Measurements from ENCODE around the gene HSDL2. TPM values are rescaled to one million over a fixed set of nuclear protein-coding genes. Genes with fewer than 3 reads are reported as not detected.

The HSDL2 gene
- total RNA-seq, 1 experiment from 2014 or later = 32.2 TPM

GRCh38 chr9:112493393-112494137 is 113.7 kb downstream of the HSDL2 start:
- H3K27me3 ChIP-seq (ENCODE audit: control insufficient read depth, insufficient read depth, low read length) = no peaks in the 10 kb centered on the region
- peaks cover 24% of the 10 kb centered on the region for H3K4me1 ChIP-seq (ENCODE audit: control insufficient read depth, insufficient read depth, low read length)
- TF ChIP-seq POLR2AphosphoS5 (IDR thresholded peaks at IDR 0.05; ENCODE audit: low read depth, low read length) (no peak), TCF7L2 (IDR thresholded peaks at IDR 0.05; ENCODE audit: low read depth, low read length) (no peak), CTCF (IDR thresholded peaks at IDR 0.05) (no peak), SIN3A (IDR thresholded peaks at IDR 0.05; ENCODE audit: borderline replicate concordance, insufficient read depth, low read depth, low read length) (no peak)
- TF ChIP-seq, protein P1, sequence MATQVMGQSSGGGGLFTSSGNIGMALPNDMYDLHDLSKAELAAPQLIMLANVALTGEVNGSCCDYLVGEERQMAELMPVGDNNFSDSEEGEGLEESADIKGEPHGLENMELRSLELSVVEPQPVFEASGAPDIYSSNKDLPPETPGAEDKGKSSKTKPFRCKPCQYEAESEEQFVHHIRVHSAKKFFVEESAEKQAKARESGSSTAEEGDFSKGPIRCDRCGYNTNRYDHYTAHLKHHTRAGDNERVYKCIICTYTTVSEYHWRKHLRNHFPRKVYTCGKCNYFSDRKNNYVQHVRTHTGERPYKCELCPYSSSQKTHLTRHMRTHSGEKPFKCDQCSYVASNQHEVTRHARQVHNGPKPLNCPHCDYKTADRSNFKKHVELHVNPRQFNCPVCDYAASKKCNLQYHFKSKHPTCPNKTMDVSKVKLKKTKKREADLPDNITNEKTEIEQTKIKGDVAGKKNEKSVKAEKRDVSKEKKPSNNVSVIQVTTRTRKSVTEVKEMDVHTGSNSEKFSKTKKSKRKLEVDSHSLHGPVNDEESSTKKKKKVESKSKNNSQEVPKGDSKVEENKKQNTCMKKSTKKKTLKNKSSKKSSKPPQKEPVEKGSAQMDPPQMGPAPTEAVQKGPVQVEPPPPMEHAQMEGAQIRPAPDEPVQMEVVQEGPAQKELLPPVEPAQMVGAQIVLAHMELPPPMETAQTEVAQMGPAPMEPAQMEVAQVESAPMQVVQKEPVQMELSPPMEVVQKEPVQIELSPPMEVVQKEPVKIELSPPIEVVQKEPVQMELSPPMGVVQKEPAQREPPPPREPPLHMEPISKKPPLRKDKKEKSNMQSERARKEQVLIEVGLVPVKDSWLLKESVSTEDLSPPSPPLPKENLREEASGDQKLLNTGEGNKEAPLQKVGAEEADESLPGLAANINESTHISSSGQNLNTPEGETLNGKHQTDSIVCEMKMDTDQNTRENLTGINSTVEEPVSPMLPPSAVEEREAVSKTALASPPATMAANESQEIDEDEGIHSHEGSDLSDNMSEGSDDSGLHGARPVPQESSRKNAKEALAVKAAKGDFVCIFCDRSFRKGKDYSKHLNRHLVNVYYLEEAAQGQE (IDR thresholded peaks at IDR 0.05; ENCODE audit: insufficient read depth in 1 of 2, low read depth in 2 of 2, low read length in 1 of 2) = no peak
- no peak overlapping the region for H3K27ac ChIP-seq (ENCODE audit: low read length)
- no peaks in the 10 kb centered on the region for H3K36me3 ChIP-seq (ENCODE audit: control insufficient read depth, insufficient read depth, low read length)
- in situ Hi-C loops (cut with HindIII; ENCODE audit: low pct_unique_long_range_greater_than_20kb, low sequenced_read_pairs) = no loop called here
- DNase-seq (ENCODE audit: low read depth, low spot score) = no peak
- no TSS peak for BruUV-seq (replicated peaks)
- ATAC-seq = no peak
- POLR2A ChIA-PET = no interaction called here
- intact Hi-C loops (cut with micrococcal nuclease; ENCODE audit: unreplicated experiment) = no loop called here
- CTCF ChIA-PET = no interaction called here
- H3K4me3 ChIP-seq (ENCODE audit: low read depth in 2 of 2, low read length in 2 of 2) = no peak overlapping the region
- H3K9me3 ChIP-seq (ENCODE audit: control insufficient read depth, insufficient read depth, low read depth, low read length) = peaks cover 11% of the 10 kb centered on the region; the same call in 1 of the 2 replicates

- no peak for ATAC-seq
- intact Hi-C loops (cut with micrococcal nuclease; ENCODE audit: unreplicated experiment) = no loop called here
- DNase-seq (ENCODE audit: low read depth, low spot score) = no peak
- H3K27me3 ChIP-seq (ENCODE audit: control insufficient read depth, insufficient read depth, low read length) = no peaks in the 10 kb centered on the region
- TF ChIP-seq, protein P1 (IDR thresholded peaks at IDR 0.05; ENCODE audit: insufficient read depth in 1 of 2, low read depth in 2 of 2, low read length in 1 of 2) = no peak
- TF ChIP-seq POLR2AphosphoS5 (IDR thresholded peaks at IDR 0.05; ENCODE audit: low read depth, low read length) (no peak), SIN3A (IDR thresholded peaks at IDR 0.05; ENCODE audit: borderline replicate concordance, insufficient read depth, low read depth, low read length) (no peak), CTCF (IDR thresholded peaks at IDR 0.05) (no peak), TCF7L2 (IDR thresholded peaks at IDR 0.05; ENCODE audit: low read depth, low read length) (no peak)
- no TSS peak for BruUV-seq (replicated peaks)
- peaks cover 11% of the 10 kb centered on the region; the same call in 1 of the 2 replicates for H3K9me3 ChIP-seq (ENCODE audit: control insufficient read depth, insufficient read depth, low read depth, low read length)
- peaks cover 19% of the 10 kb centered on the region for H3K4me1 ChIP-seq (ENCODE audit: control insufficient read depth, insufficient read depth, low read length)
- CTCF ChIA-PET = no interaction called here
- POLR2A ChIA-PET = interaction anchor here (0.7 kb wide), 2 partner anchors 15 to 123 kb away, joined by 3 read pairs; no protein-coding TSS in a partner anchor
- no peaks in the 10 kb centered on the region for H3K36me3 ChIP-seq (ENCODE audit: control insufficient read depth, insufficient read depth, low read length)
- H3K4me3 ChIP-seq (ENCODE audit: low read depth in 2 of 2, low read length in 2 of 2) = no peak overlapping the region
- no peak overlapping the region for H3K27ac ChIP-seq (ENCODE audit: low read length)
- in situ Hi-C loops (cut with HindIII; ENCODE audit: low pct_unique_long_range_greater_than_20kb, low sequenced_read_pairs) = no loop called here
These were observed 114.2 kb downstream of the HSDL2 start for GRCh38 chr9:112494153-112494552.
